GM18505 (cell line): ENCODE measurements around the gene TAF4.

Source experiments
- ATAC-seq: cut with Tn5 transposase; IDR thresholded peaks from one replicate; pipeline ENCODE4 v1.9.1; 2021; ENCODE audit not compliant: unreplicated experiment
- POLR2A ChIP-seq: IDR thresholded peaks from 4 replicates; pipeline ENCODE4 v1.6.1; 2011; ENCODE audit warnings: borderline replicate concordance; ENCODE audit not compliant: insufficient read depth, insufficient read length; ENCODE audit errors: extremely low read depth

TAF4 gene

DNA sequence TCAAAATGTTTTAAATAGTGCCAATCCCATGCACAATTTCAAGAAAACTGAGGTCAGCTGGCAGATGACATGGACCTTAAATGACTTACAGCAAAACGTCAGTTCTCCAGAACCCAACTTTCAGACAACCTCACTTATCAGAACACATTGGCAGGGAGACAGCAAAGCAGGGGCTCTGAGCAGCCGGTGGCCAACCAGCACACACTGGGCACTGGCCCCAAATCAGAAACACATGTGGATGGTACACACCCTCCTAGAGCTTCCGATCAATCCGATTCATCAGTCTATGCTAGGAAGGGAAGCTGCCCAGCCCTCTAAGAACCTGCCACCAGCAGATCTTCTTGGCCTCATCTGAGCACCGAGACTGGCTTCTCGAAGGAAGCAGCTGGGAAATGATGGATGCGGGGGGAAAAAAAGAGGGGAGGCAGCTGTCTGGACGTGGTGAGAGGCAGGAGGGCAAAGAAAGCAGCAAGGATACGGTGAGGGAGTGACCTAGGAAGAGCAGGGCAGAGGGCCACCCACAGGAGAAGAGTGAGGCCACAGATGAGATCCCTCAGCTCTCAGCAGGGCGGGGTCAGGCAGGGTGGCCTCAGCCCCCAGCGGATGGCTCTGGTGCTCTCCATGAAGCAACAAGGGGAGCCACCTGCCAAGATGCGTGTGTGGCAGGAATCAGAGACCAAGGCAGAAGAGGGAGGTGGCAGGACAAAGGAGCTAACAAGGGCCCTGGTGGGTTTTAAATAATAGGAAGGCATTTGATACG is 32.9 kb downstream of the TAF4 start:
- ATAC-seq = no peak
- TF ChIP-seq POLR2A = no peak

DNA sequence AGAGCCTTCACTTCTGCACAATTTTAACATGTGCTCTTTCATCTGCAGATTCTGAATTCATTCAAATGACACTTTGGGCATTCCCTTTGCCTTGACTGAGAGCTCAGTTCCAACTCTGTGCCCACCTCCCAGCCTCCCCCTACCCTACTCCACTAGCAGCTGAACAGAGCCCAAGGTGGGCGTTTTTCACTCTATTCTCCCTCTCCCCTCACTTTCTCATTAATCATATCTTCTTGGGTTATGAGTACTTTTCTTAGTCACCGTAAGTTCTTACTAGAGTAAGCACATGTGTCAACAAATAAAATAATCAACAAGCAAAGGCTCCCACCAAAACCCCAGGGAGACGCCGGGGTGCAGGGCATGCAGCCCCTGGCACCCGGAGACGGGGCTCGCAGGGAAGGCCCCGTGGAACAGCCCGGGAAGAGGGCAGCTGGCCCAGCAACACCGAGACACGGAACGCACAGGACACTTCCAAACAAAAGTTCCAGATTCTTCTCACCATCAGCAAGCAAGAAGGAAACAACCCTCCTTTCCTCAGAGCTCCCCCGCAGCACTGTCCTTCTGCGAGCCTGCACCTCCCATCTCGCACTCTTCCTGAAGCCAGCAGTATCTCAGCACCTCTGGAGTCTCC is 34.1 kb downstream of the TAF4 start:
- ATAC-seq = no peak
- TF ChIP-seq POLR2A = no peak

DNA sequence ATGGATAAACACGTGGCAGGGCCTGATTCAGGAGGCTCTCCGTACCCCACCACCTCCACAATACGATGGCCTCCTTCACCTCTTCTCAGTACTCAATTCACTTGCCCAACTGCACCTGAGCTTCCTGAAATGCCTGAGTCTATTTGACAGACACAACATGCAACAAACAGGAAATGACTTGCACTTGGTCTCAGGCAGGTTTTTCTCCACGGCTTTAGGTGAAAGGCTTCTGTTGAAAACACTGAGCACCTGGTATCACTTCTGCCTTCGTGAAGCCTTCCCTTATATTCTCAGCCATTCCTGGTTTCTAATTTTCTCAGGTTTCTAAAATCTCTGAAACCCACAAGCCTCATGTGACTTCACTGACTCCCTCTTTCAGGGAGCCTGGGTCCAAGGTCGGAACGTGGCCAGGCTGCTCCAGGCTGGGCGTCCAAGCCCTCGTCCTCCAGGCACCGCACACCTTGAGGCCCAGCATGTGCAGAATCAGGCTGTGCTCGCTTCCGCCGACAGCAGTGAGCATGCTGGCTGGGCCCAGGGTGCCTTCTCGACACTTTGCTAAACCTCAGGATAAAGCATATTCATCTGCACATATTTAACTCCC is 34.7 kb downstream of the TAF4 start:
- ATAC-seq = peak; percentile 68
- TF ChIP-seq POLR2A = no peak

DNA sequence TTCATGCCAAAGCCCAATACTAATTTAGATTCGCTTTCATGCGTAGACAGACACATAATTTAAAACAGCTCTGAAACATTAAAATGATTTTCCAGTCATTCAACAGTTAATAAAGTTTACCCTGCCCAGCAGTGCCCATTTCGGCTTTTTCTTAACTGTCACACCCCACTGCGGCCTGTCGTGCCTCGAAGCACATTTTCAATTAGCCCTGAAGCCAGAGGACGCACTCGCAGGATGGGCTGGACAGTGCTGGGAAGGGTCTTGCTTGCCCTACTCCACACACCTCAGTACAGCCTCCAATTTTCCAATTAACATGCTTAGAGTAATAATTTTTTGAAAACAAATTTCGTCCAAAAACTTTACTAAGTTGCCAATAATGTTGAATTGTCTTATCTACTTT is 35.3 kb downstream of the TAF4 start:
- no peak for TF ChIP-seq POLR2A
- ATAC-seq = no peak

DNA sequence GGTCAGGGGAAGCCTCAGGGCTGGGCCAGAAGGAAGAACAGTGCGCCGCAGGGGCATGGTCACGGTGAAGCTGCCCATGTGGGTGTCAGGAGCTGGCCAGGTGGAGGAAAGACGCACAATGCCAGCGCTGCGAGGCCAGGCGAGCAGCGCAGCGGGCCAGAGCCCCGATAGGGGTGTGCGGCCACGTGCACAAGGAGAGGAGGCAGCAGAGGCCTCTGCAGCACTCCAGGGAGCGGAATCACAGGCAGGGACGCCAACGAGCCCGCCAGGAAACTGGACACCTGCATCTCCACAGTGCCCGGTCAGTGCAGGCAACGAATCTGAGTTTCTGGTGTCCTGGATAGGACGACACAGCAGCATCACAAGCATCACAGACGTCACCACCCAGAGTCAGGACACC is 35.7 kb downstream of the TAF4 start:
- no peak for ATAC-seq

DNA sequence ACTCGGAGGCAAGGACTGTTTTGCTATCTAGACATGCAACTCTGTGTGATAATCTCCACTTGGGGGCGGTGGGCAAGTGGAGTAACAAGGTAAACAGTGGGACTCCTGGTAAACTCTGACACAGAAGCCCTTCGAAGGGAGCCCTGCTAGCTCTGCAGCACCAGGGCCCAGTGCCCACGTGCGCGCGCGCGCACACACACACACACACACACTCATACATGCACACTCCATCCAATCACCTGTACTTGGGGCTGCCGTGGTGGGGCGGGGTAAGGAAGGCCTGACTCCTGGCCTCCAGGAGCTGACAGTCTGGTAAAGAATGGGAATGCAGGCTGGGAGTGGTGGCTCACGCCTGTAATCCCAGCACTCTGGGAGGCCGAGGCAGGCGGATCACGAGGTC is 36.4 kb downstream of the TAF4 start:
- ATAC-seq = no peak
- no peak for TF ChIP-seq POLR2A

More for the DNA sequence above, 35.7 kb downstream of the TAF4 start:
- TF ChIP-seq POLR2A = no peak

DNA sequence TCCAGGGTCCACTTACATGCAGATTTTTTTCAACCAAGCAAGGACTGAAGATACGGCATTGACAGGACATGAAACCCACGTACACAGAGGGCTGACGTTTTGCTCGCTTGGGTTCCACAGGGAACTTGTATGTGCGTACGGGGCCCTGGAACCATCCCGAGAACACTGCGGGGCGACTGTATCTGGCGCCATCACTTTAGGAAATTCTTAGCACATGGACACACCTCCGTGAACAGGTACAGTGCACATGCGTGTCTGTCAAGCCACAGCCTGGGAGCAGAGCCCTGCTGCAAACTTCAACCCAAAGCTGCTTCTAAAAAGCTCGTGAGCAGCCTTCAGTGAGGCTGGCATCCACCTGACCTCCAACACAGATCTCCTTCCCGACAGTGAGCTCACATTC is 37.3 kb downstream of the TAF4 start:
- no peak for TF ChIP-seq POLR2A
- ATAC-seq = no peak

DNA sequence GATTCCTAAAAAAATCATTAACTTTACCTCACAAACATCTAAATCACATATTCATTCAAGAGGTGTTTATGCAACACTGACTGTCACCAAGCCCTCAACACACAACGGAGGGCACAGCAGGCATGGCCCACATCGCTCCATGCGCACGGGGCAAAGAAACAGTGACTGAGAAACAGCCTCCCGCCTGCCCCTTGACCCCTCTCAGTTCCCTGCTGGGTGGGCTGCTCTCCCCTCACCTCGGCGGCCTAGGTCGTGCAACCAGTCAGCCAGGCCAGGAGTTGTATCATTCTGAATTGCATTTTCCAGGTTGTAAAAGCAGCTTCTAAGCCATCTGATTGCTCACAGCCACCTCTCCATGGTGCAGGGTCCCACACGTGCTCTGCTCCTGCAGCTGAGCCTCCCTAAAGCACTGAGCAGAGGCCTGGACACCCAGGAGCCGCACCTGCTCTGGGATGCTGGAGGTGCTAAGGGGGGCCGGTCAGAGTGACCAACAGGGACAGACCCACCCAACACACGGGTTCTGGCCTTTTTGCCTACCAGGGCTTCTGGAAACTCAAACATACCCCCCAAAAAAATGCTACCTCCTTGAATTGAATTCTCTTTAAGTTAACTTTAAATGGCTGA is 37.9 kb downstream of the TAF4 start:
- ATAC-seq = no peak
- no peak for TF ChIP-seq POLR2A

DNA sequence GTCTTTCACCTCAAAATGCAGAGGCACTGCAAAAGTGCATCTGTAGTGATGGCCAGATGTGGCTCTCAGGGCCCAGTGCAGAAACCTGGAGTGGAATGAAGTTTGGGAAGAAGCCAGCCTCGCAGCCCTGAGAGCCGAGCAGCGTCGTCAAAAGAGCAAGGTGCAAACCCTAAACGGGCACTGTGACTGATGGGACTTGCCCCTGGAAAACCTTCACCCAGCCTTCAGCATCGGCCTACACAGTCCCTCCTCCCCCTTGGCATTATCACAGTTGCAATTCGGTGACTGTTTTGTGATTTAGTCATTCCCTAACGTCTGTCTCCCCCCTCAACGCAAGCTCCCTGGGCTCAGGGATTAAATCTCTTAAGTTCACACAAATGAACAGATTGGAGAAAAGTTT is 38.6 kb downstream of the TAF4 start:
- ATAC-seq = no peak
- no peak for TF ChIP-seq POLR2A

DNA sequence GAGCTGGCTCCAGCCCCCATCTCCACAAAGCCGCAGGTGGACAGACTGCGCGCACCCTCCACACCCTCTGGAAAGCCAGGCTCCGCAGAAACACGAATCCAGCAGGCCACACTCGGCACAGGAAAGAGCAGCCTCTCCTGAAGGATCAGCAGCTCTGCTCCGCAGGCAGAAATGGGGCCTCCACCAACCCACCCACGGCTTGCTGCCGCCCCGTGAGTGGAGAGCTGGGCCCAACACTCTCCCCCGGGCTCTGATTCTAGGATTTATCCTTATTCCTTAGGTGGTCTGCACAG is 39.2 kb downstream of the TAF4 start:
- no peak for ATAC-seq
- TF ChIP-seq POLR2A = no peak

DNA sequence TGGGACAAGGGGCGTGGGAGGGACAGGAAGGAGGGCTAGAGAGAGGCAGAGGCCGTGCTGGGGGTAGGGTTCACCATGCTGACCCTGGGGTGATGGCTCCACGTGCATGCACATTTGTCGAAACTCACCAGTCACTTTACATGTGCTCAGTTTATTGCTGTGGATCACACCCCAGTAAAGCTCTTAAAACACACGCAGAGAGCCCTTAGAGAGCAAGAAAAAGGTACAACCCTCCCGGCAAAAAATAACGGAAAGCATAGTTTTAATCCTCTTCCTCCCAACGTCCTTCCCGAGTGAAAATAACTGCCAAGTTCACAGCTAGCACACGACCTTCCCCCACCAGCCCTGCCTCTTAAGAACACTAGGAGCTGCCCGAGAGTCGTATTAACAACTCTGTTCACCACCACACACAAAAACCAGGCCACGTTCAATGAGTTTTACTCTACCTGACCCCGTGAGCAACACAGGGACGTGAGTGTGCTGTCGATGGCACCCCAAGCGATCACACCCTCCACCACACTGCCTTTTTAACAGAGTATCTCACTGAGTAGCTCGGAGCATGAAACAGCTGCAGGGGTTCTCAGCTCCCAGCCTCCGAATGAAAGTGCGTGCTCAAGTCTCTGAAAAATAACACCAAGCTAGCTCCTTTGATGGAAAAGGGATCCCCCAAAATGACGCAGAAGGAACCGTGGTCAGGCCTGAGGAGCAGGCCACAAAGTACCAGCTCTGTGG is 39.7 kb downstream of the TAF4 start:
- ATAC-seq = no peak
- no peak for TF ChIP-seq POLR2A

DNA sequence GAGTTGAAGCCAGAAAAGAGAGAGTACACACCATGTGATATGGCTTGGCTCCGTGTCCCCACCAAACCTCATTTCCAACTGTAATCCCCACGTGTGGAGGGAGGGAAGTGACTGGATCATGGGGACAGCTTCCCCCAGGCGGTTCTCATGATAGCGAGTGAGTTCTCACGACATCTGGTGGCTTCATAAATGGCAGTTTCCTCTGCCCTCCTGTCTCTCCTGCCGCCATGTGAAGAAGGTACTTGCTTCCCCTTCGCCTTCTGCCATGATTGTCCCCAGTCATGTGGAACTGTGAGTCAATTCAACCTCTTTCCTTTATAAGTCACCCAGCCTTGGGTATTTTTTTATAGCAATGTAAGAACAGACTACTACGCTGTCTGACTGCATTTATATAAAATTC is 40.3 kb downstream of the TAF4 start:
- TF ChIP-seq POLR2A = no peak
- ATAC-seq = no peak

DNA sequence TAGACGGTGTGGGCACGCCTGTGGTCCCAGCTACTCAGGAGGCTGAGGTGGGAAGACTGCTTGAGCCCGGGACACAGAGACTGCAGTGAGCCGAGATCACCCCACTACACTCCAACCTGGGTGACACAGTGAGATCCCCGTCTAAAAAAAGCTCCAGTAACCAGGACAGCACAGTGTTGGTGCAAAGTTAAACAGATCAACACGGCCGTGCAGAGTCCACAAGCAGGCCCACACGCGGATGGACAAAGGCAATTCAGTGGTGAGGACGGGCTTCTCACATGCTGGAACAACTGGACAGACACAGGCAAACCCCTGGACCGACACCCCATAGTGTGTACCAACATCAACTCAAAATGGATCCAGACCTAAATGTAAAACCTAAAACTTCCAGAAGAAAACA is 41.7 kb downstream of the TAF4 start:
- no peak for ATAC-seq
- no peak for TF ChIP-seq POLR2A

DNA sequence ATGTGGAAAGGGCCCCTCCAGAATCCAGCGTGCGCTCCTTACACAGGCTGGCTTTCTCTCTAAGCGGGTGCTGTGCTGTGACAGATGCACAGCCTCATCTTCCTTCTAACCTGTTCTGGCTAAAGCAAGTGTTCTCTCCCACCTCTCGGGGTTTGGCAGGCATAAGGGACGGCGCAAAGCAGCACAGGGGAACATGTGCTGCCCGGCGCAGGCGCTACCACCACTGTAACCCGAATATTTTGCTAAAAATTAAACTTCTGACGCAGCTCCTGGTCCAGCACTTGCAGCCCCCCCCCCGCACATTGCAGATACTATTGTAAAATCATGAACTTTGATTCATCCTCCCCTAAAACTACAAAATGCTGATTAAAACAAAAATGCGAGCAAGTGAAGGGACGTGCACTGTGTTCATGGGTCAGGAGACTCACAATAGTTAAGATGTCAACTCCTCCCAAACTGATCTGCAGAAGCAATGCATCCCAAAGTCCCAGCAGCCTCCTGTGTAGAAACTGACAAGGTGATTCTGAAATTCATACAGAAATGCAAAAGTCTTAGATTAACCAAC is 43.0 kb downstream of the TAF4 start:
- no peak for ATAC-seq
- no peak for TF ChIP-seq POLR2A

DNA sequence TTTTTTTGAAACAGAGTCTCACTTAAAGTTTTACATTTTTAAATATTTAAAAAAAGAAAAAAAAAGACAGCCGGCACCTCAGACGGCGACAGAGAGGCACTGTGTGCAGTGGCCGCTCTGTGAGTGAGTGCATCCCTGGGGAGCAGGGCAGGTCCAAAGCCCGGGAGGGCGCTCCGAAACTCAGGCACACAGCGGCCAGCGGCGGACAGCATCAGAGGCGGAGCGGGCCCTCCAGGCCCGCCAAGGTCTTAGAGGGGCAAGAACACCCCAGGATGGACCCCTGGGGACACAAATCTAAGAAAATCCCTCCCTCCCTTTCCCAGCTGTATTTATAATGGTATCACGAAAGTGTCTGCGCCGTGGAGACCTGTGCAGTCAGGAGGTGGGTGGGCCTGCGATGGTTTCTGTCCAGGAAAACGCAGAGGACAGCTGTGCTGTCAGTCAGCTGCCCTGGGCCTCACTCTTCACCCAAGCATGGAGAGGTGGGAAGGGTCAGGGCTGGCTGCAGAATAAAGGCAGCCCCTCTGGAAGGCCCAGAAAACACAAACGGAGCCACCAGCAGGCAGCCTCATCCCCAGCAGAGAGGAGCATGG is 43.8 kb downstream of the TAF4 start:
- TF ChIP-seq POLR2A = no peak
- no peak for ATAC-seq
